ENCODE results near the gene THEM4.

DNA sequence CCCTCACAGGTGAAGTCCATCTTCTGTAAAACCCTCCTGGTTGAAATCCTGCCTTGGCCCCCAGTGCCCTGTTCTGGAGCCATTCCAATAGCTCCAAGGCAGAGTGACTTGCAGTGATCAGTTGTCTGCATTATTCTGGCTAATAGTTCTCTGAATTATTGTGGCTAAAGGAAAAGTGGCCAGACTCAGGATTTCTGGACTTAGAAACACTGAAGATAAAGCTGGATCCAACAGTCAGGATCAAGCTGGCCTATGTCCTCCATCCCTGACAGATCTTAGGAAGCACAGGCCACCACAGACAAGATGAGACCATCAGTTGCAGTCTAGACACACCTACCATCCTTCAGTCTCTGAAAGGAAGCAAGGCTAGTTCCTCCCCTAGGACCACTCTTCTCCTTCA, 68.9 kb downstream of the THEM4 start:
- TF ChIP-seq, protein P1, sequence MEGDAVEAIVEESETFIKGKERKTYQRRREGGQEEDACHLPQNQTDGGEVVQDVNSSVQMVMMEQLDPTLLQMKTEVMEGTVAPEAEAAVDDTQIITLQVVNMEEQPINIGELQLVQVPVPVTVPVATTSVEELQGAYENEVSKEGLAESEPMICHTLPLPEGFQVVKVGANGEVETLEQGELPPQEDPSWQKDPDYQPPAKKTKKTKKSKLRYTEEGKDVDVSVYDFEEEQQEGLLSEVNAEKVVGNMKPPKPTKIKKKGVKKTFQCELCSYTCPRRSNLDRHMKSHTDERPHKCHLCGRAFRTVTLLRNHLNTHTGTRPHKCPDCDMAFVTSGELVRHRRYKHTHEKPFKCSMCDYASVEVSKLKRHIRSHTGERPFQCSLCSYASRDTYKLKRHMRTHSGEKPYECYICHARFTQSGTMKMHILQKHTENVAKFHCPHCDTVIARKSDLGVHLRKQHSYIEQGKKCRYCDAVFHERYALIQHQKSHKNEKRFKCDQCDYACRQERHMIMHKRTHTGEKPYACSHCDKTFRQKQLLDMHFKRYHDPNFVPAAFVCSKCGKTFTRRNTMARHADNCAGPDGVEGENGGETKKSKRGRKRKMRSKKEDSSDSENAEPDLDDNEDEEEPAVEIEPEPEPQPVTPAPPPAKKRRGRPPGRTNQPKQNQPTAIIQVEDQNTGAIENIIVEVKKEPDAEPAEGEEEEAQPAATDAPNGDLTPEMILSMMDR (IDR thresholded peaks at IDR 0.05) = no peak
- no peak for TF ChIP-seq POLR2A (IDR thresholded peaks at IDR 0.05)
